SJSA1 (cell line): ENCODE measurements around the gene PLCB4. TPM values are rescaled to one million over a fixed set of nuclear protein-coding genes. Genes with fewer than 3 reads are reported as not detected.
A peak's percentile ranks its signal among the peaks of the same experiment; 100 is the strongest.

ENCODE experiments used
- DNase-seq, 2 experiments: peaks; one replicate each; pipeline ENCODE4 v3.0.0-alpha.2; 2015 to 2020; ENCODE audit warnings: low spot score in 2 of 2, low read depth in 1 of 2
- H3K27ac ChIP-seq: fragments of 250-450 bp; sonication (Bioruptor Pico); 2 replicates; pipeline ENCODE4 v1.5.1; 2020; ENCODE audit warnings: mild to moderate bottlenecking, moderate library complexity
- H3K27me3 ChIP-seq: fragments of 250-450 bp; sonication (Bioruptor Pico); replicated peaks from 2 replicates; pipeline ENCODE4 v1.5.1; 2020; ENCODE audit warnings: mild to moderate bottlenecking, moderate library complexity
- H3K36me3 ChIP-seq: fragments of 250-450 bp; sonication (Bioruptor Pico); 2 replicates; pipeline ENCODE4 v1.5.1; 2020; ENCODE audit warnings: mild to moderate bottlenecking
- H3K4me1 ChIP-seq: fragments of 250-450 bp; sonication (Bioruptor Pico); replicated peaks from 2 replicates; pipeline ENCODE4 v1.6.1; 2021; ENCODE audit warnings: mild to moderate bottlenecking
- H3K4me3 ChIP-seq: fragments of 250-450 bp; sonication (Bioruptor Pico); 2 replicates; pipeline ENCODE4 v1.5.1; 2020; ENCODE audit warnings: mild to moderate bottlenecking
- H3K9me3 ChIP-seq: fragments of 250-450 bp; sonication (Bioruptor Pico); replicated peaks from 2 replicates; pipeline ENCODE4 v1.5.1; 2020; ENCODE audit warnings: mild to moderate bottlenecking
- total RNA-seq: library from RNA; depleted of rRNA; stranded (reverse); fragments of >200 nt; shearing (Covaris generic); gene quantifications from 2 replicates; pipeline ENCODE4 v1.2.3, GENCODE V29; 2014

PLCB4 gene
- total RNA-seq, 1 experiment from 2014 or later: 9.3 TPM

GRCh38 chr20:9392892-9393857 is 324.3 kb downstream of the PLCB4 start:
- peak; percentile 53 to 71 for DNase-seq
- Histone ChIP-seq H3K9me3 (no peaks in the 10 kb centered on the region), H3K4me1 (no peaks in the 10 kb centered on the region), H3K4me3 (no peak overlapping the region), H3K27ac (no peak overlapping the region), H3K27me3 (no peaks in the 10 kb centered on the region), H3K36me3 (no peaks in the 10 kb centered on the region)

- Histone ChIP-seq H3K4me1 (peaks cover 9% of the 10 kb centered on the region), H3K36me3 (no peaks in the 10 kb centered on the region), H3K9me3 (no peaks in the 10 kb centered on the region), H3K4me3 (no peak overlapping the region), H3K27me3 (0 out of 2 replicates have a peak, but pooled peaks cover 2% of the 10 kb centered on the region), H3K27ac (no peak overlapping the region)
- DNase-seq: no peak
Measured at GRCh38 chr20:9395971-9396370, 327.1 kb downstream of the PLCB4 start.

GRCh38 chr20:9397928-9398327 is 329.0 kb downstream of the PLCB4 start:
- H3K9me3 ChIP-seq: no peaks in the 10 kb centered on the region
- H3K36me3 ChIP-seq: peaks cover 6% of the 10 kb centered on the region
- 0 out of 2 replicates have a peak, but pooled peaks cover 2% of the 10 kb centered on the region for H3K27me3 ChIP-seq
- peaks cover 9% of the 10 kb centered on the region for H3K4me1 ChIP-seq
- no peak overlapping the region for H3K27ac ChIP-seq
- H3K4me3 ChIP-seq: no peak overlapping the region
- no peak for DNase-seq

GRCh38 chr20:9398882-9399281 is 330.0 kb downstream of the PLCB4 start:
- H3K27ac ChIP-seq: no peak overlapping the region
- no peaks in the 10 kb centered on the region for H3K9me3 ChIP-seq
- H3K27me3 ChIP-seq: 0 out of 2 replicates have a peak, but pooled peaks cover 2% of the 10 kb centered on the region
- peaks cover 10% of the 10 kb centered on the region for H3K36me3 ChIP-seq
- H3K4me3 ChIP-seq: no peak overlapping the region
- H3K4me1 ChIP-seq: peaks cover 9% of the 10 kb centered on the region
- DNase-seq: no peak

GRCh38 chr20:9399322-9399721 is 330.4 kb downstream of the PLCB4 start:
- DNase-seq: no peak
- no peak overlapping the region for H3K4me3 ChIP-seq
- no peaks in the 10 kb centered on the region for H3K9me3 ChIP-seq
- H3K27ac ChIP-seq: no peak overlapping the region
- H3K36me3 ChIP-seq: peaks cover 10% of the 10 kb centered on the region
- peaks cover 9% of the 10 kb centered on the region for H3K4me1 ChIP-seq
- 0 out of 2 replicates have a peak, but pooled peaks cover 2% of the 10 kb centered on the region for H3K27me3 ChIP-seq

GRCh38 chr20:9400171-9401025 is 331.5 kb downstream of the PLCB4 start:
- DNase-seq: peak in 1 of 2 experiments; percentile 31
- Histone ChIP-seq H3K36me3 (peaks cover 10% of the 10 kb centered on the region), H3K27me3 (0 out of 2 replicates have a peak, but pooled peaks cover 2% of the 10 kb centered on the region), H3K4me3 (no peak overlapping the region), H3K4me1 (peaks cover 9% of the 10 kb centered on the region), H3K27ac (peak overlapping the region; percentile 24; the same call in 1 of the 2 replicates), H3K9me3 (no peaks in the 10 kb centered on the region)

- H3K36me3 ChIP-seq: peaks cover 10% of the 10 kb centered on the region
- no peak for DNase-seq
Measured at GRCh38 chr20:9401371-9401770, 332.5 kb downstream of the PLCB4 start.

GRCh38 chr20:9402141-9402540 is 333.3 kb downstream of the PLCB4 start:
- DNase-seq: no peak
- no peaks in the 10 kb centered on the region for H3K9me3 ChIP-seq
- H3K4me3 ChIP-seq: no peak overlapping the region
- H3K27ac ChIP-seq: no peak overlapping the region
- peaks cover 10% of the 10 kb centered on the region for H3K36me3 ChIP-seq
- 0 out of 2 replicates have a peak, but pooled peaks cover 2% of the 10 kb centered on the region for H3K27me3 ChIP-seq
- peaks cover 9% of the 10 kb centered on the region for H3K4me1 ChIP-seq

More at GRCh38 chr20:9401371-9401770, 332.5 kb downstream of the PLCB4 start:
- 0 out of 2 replicates have a peak, but pooled peaks cover 2% of the 10 kb centered on the region for H3K27me3 ChIP-seq
- H3K27ac ChIP-seq: no peak overlapping the region
- H3K4me3 ChIP-seq: no peak overlapping the region
- peaks cover 9% of the 10 kb centered on the region for H3K4me1 ChIP-seq
- no peaks in the 10 kb centered on the region for H3K9me3 ChIP-seq

- no peak overlapping the region for H3K4me3 ChIP-seq
- no peaks in the 10 kb centered on the region for H3K9me3 ChIP-seq
- no peak for DNase-seq
- H3K36me3 ChIP-seq: peaks cover 10% of the 10 kb centered on the region
- H3K27me3 ChIP-seq: 0 out of 2 replicates have a peak, but pooled peaks cover 2% of the 10 kb centered on the region
- H3K4me1 ChIP-seq: peaks cover 9% of the 10 kb centered on the region
- no peak overlapping the region for H3K27ac ChIP-seq
Measured at GRCh38 chr20:9402546-9402945, 333.7 kb downstream of the PLCB4 start.

- no peak for DNase-seq
- H3K27me3 ChIP-seq: 0 out of 2 replicates have a peak, but pooled peaks cover 2% of the 10 kb centered on the region
- no peak overlapping the region for H3K4me3 ChIP-seq
- no peaks in the 10 kb centered on the region for H3K9me3 ChIP-seq
- H3K36me3 ChIP-seq: peaks cover 10% of the 10 kb centered on the region
- H3K27ac ChIP-seq: no peak overlapping the region
- peaks cover 13% of the 10 kb centered on the region for H3K4me1 ChIP-seq
Measured at GRCh38 chr20:9403448-9403847, 334.6 kb downstream of the PLCB4 start.

GRCh38 chr20:9407805-9408421 is 339.0 kb downstream of the PLCB4 start:
- H3K4me1 ChIP-seq: peaks cover 23% of the 10 kb centered on the region
- H3K27me3 ChIP-seq: no peaks in the 10 kb centered on the region
- H3K36me3 ChIP-seq: peaks cover 4% of the 10 kb centered on the region; the same call in 1 of the 2 replicates
- no peak overlapping the region for H3K27ac ChIP-seq
- no peak overlapping the region for H3K4me3 ChIP-seq
- no peaks in the 10 kb centered on the region for H3K9me3 ChIP-seq
- peak; percentile 61 to 71 for DNase-seq

GRCh38 chr20:9408422-9409300 is 339.8 kb downstream of the PLCB4 start:
- no peaks in the 10 kb centered on the region for H3K9me3 ChIP-seq
- H3K36me3 ChIP-seq: no peaks in the 10 kb centered on the region
- H3K27ac ChIP-seq: 0 out of 2 replicates have a peak overlapping the region, but pooled peaks have one; percentile 3
- DNase-seq: peak in 1 of 2 experiments; percentile 63
- H3K4me3 ChIP-seq: no peak overlapping the region
- H3K4me1 ChIP-seq: peaks cover 23% of the 10 kb centered on the region
- no peaks in the 10 kb centered on the region for H3K27me3 ChIP-seq
